Measurements from ENCODE around the gene GLP2R.

GLP2R gene

DNA sequence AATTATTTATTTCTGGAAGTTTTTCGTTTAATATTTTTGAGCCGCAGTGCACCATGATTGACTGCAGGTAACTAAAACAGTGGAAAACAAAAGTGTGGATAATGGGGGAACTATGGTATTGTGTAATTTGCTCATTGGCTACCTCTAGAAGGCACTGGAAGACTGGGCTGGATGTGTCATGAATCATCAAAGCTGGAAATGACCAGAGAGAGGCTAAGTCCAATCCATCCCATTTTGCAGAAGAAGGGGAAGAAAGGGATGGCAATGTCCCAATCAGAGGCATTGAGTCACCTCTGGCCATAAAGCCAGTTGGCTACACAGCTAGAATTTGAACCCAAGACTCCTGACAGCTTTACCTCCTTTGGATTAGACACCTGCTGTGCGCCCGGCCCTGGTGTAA is 29.3 kb downstream of the GLP2R start:
- DNase-seq (ENCODE audit: low spot score), result no peak

DNA sequence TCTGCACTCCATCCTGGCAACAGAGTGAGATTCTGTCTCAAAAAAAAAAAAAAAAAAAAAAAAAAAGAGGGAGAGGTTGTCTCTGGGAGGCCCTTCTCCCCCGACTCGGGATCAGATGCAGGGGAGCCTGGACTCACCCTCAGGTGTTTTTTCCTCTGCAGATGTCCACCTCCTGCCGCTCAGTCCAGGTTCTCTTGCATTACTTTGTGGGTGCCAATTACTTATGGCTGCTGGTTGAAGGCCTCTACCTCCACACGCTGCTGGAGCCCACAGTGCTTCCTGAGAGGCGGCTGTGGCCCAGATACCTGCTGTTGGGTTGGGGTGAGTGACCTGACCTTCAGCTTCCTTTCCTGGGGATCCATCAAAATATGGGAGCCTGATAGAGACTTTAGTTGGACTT is 34.1 kb downstream of the GLP2R start:
- DNase-seq (ENCODE audit: low spot score), result no peak

DNA sequence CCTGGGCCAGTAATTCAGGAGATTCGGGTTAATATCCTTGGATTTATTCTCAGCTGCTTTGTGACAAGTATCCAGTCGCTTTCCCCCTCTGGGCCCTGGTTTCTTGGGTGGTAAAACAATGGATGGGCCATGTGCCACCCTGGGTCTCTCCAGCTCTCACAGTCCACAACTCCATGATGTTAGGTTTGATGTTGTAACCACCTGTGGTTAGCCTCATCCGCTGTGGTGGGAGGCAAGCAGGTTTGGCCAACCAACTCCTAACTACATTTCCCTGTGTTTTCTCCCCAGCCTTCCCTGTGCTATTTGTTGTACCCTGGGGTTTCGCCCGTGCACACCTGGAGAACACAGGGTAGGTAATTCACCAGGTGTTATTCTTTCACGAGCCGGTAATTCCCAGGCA is 35.1 kb downstream of the GLP2R start:
- DNase-seq (ENCODE audit: low spot score), result no peak

DNA sequence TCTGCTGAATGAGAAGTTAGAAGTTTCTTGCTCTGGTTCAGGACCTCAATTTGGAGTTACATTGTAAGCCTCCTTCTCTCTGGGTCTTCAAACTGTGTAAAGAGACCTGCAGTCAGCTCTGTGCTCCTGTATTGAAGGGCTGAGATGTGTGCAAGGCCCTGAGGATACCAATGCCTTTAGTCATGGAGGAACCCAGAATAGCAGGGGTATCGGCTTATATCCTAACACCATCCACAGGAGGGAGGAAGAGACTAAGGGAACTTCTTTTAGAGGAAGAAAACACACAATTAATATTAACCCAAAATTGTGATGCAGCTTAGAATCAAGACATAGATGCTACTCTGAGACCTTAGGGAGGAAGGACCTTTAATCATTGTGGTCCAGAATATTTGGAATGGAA is 36.5 kb downstream of the GLP2R start:
- no peak for DNase-seq (ENCODE audit: low spot score)

DNA sequence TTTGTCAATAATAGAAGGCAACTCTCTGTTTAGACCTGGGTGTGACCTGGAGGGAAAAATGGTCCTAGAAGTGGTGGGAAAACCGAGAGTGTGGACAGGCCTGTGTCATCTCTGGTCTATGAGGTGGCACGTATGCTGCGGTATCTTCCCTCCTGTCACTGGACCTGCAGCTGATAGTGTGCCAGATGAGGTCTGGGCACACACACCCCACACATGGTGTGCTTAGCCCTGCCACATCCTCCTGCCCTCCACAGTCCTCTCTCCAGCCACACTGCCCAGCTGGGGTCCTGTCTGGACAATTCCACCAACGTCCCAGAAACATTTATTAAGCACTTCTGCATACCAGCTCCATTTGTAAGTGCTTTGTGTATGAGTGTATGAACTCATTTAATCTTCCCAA is 37.2 kb downstream of the GLP2R start:
- no peak for DNase-seq (ENCODE audit: low spot score)

DNA sequence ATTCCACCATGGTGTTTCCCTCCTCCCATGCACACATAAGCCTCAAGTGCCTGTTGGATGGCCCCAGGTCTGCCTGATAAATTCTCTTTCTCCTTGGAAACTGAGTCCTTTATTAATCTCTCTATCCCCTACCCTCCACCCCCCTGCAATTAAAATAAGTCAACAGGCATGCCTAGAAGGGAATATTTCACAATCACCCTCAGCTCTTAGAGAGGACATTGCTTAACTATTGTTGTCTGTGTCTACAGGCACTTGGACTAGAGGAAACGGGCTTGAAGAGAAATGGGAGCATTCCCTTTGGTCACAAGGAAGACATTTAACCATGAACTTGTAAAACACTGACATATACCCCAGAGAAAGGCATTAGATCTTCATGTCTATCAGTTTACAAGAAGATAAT is 39.9 kb downstream of the GLP2R start:
- DNase-seq (ENCODE audit: low spot score), result no peak

DNA sequence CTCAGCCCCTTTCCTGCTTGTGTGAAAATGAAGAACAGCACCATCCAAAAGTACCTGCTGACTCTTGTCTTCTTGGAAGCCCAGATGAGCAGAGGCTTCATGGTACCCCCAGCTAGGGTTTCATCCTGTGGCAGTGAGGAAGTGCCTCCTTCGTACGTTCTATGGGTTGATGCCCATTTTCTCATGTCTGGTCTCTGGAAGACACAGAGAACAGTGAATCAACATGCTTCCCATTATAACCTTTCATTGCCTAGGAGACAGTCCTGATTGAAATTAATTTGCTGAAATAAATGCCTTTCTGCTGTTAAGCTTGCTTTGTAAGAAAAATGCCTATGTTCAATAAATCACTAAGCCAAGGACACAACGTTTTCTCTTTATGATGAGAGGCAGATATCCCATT is 42.8 kb downstream of the GLP2R start:
- DNase-seq (ENCODE audit: low spot score), result no peak

DNA sequence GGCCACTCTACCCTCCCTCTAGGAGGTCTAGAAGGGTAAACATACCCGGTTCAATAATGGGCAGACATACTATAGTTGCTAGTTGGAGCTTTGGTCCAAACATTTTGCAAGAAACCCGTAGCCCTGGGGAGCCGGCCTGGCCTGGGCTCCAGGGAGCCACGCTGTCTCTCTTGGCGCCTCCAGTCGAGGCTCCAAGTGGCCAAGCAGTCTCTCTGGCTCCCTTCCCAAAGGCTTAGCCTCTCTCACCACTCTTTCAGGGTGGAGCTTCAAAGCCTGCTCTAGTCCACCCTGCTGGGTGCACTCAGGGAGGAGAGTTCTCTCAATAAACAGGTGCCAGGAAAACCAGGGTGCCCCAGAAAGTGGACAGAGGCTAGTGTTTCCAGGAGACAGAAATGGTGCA is 47.1 kb downstream of the GLP2R start:
- no peak for DNase-seq (ENCODE audit: low spot score)

DNA sequence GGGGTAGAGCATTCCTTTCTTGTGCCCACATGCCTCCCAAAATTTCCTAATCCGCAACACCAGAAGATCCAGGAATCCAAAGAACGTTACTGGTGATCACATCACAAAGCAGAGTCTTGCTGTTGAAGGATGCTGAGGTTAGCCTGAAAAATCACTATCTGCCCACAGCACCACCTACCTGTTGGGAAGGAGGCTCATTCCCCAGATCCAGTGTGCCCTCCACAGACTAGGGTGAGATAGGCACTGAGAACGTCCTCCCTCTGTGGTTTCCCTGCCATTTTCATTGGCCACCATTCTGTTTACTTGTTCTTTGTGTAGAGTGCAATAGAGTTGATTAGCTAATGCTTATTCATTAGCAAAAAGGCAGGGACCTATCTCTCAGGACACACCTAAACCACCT is 49.0 kb downstream of the GLP2R start:
- DNase-seq (ENCODE audit: low spot score), result no peak

DNA sequence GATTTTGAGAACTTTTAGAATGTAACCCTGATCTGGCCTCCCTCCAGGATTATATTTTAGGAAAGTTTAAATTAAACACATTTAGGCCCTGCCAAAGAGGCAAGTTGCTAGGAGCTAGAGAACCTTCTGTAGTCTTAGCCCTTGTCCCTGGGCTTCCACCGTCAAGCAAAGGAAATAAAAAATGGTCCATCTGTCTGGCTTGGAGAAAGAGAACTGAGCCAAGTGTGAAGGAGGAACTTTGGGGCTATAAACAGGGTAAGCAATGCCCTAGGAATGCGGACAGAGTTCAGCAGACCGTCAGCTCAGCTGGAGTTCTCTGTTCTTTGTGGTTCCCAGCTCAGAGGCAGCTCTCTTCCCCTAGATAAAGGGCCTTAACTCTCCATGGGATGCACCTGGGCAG is 49.7 kb downstream of the GLP2R start:
- DNase-seq (ENCODE audit: low spot score), result peak; percentile 79

DNA sequence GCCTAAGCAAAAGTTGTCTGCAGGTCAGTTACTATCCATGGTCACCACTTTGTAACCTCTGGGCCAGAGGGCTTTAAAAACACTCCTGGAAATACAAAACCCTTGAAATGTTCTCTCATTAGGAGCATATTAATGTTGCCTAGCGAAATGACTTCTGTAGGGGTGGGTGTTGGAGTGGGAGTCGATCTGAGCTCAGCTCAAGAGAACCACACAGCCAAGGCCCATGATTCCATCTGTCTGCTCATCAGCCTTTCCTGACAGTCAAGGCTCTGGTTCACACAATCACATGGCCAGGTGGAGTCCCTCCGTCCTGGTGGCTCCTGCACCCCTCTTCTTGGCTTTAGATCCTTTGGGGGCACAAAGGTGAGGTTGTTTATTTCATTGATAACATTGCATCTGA is 52.6 kb downstream of the GLP2R start:
- DNase-seq (ENCODE audit: low spot score), result no peak

DNA sequence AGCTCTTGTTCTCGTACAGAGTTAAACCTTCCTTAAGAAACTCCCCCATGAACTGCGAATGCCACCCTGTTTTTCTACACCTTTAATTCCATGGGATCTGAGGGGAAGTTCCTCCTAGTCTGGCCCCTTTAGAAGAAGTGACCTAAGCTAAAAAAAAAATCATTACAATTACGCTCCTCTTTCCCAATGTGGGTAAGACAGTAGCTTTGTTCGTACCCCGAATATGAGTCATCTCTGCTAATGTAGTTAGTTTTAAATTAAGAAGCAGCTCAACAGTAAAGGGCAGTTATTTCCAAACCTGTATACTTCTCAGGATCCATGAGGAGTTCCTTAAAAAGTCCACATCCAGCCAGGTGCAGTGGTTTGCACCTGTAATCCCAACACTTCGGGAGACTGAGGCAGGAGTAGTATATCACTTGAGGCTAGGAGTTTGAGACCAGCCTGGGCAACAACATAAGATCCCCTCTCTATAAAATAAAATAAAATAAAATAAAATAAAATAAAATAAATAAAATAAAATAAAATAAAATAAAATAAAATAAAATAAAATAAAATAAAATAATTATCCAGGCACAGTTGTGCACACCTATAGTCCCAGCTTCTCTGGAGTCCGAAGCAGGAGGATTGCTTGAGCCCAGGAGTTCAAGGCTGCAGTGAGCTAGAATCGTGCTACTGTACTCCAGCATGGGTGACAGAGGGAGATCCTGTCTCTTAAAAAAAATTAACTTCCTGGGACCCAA is 53.2 kb downstream of the GLP2R start:
- peak; percentile 25 for DNase-seq (ENCODE audit: low spot score)

DNA sequence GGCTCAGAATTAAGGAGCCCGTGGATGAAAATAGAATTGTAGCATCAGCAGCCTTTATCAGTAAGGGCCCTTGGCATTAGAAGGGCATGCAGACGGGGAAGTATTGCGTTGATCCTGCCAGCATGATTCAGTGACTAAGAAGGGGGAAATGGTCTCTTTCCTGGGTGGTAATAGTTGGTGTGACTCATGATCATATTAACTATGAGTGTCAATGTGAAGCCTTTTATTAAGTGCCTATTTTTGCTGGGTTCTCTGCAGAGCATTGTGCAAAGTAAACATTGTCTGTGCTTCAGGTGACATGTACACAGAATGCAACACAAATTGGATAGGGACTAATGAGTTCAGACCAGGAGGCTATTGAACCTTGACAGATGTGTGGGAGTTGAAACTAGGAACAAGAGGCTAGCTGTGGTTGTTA is 54.9 kb downstream of the GLP2R start:
- DNase-seq (ENCODE audit: low spot score), result peak; percentile 37

DNA sequence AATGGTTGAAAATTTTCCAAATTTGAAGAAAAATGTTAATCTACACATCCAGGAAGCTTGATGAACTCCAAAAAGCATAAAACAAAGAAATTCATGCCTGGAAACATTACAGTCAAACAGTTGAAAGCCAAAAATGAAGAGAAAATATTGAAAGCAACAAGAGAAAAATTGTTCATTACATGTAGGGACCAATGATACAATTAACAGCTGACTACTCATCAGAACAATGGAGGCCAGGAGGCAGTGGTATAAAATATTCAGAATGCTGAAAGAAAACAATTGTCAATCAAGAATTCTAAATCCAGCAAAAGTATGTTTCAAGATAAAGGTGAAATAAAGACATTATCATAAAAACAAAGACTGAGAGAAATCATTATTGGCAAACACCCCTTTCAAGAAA is 57.7 kb downstream of the GLP2R start:
- DNase-seq (ENCODE audit: low spot score), result no peak

DNA sequence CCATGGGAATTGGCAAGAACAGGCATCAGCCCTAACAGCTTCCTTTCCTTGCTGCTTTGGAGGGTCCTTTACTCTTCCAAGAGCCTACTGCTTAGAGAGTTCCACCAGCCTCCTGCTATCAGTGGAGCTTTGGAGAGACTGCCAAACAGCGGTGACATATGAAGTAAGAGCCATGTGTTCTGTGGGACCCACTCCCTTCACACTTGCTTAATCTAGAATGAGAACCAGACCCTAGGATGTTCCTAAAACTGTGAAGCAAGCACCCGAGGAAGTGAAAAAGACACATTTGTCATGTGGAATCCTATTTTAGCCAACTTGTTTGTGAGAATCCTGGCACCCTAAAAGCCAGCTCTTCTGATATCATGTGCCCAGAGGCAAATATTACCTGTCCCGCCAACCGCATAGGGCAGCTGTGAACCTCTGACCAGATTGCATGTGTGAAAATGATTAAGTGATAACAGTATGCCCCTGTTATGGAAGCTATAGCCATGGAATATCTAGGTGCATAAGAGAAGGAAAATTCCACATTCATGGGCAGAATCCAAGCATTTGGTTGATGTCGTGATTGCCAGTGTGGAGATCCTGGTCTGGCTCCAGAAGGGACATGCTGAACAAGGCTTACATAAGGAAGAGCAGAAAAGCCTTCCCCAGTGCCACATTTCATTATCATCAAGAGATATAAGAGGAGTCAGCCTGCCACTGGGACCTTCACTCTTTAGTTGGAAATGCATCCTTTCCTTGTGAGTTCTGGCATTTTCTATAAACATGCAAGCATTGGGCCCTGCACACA is 60.6 kb downstream of the GLP2R start:
- DNase-seq (ENCODE audit: low spot score), result no peak

DNA sequence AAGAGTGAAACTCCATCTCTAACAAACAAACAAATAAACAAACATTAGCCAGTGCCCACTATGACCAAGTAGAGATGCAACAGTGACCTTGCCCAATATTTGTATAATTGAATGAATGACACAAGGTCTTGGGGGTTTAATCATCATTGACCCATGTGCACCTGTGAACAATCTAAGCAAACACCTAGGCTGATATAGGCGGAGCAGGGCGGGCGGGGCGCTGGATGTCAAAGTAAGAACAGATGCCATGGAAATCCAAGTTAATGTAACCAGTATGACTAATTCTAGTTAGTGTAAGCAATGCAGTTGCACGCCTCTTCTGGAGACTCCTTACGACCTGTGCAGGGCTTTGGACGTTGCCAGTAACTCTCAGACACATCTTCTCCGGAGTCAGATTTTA is 61.8 kb downstream of the GLP2R start:
- DNase-seq (ENCODE audit: low spot score), result no peak

DNA sequence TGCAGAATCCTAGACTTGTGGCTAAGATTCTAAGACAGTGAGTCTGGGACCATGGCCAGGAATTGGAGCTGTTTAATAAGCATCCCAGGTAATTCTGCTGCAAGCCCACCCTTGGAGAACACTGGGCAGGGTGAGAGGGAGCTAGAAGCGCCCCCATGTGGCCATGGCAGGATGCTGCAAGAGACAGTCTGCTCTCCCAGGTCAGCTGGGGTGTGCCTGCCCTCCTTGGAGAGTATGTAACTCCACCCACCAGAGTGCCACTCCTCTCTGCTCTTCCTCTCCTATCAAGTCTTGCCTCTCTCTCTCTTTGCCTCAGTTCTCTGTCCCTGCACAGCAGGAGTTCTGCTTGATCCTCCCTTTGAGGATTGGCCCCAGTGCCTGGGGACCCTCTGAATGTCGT is 64.4 kb downstream of the GLP2R start:
- peak; percentile 46 for DNase-seq (ENCODE audit: low spot score)

DNA sequence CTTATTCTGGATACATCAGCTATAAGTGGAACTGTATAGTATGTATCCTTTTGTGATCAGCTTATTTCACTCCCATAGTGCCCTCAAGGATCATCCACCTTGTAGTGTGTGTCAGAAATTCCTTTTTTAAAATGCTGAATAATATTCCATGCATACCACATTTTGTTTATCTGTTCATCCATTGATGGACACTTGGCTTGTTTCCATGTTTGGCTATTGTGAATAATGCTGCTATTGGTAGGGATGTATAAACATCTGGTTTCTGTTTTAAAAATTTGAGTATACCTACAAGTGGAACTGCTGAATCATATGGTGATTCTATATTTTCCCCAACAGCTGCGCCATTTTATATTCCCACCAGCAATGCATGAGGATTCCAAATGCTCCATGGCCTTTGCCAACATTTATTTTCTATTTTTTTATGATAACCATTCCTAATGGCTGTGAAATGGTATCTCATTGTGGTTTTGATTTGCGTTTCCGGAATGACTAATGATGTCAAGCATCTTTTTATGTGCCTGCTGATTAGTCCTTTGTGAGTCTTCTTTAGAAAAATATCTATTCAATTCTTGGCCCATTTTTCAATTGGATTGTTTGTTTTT is 67.8 kb downstream of the GLP2R start:
- no peak for DNase-seq (ENCODE audit: low spot score)

DNA sequence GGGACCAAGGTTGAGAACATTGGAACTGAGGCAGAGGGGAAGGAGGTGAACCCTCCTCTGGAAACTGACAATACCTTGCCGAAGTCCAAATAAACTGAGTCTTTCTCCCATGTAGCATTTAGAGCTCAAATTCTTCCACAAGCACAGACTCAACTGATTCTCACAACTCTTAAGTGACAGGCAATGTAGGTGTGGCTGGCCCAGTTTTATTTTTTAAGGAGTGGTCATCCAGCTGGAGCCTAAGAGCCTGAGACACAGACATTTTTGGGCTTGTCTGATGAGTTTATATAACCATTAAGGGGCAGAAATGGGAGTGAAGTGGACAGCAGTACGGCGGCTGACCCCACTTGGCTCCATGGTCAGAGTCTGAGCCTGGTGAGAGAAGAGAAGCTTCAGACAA is 68.5 kb downstream of the GLP2R start:
- DNase-seq (ENCODE audit: low spot score), result no peak

DNA sequence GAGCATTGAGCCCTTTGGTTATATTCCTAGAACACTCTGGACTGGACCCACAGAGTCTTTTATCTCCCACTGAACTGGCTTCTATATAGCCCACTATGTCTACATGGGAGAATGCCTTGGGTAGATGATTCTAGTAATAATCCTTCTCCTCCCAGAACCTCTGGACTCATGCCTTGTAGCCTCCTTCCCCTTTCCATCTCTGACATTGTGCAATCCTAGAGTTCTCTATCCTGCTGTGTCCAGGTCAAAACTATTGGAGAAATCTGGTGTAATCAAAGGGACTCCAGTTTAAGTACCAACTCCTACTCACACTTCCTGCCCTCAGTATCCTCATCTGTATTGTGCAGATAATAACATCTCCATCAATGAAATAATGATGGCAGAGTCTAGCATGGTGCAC is 70.2 kb downstream of the GLP2R start:
- no peak for DNase-seq (ENCODE audit: low spot score)

DNA sequence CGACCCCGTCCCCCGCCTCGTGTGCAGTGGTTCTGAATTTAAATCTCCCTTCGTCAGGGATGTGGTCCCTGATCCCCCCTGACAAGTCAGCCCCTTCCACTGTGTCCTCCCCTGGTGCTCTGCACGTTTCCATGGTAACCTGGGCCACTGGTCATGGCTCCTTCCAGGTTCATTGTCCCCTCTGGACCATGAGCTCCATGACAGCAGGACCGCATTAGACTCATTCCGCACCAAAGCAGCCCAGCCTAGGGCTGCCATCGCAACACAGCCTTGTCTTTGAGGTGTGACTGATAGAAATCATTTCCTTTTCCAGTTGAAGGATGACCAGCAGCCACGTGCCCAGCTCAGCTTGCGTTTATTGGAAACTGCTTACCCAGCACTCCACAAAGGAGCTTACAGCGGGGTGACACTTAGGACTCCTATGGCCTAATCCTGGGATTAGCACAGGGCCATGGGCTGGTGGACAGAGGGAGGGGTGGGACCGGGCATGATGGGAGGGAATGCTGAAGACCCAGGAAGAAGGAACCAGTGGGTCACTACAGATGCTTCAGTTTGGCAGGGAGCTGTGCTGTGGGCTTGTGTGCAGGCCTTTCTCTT is 71.7 kb downstream of the GLP2R start:
- DNase-seq (ENCODE audit: low spot score), result no peak

DNA sequence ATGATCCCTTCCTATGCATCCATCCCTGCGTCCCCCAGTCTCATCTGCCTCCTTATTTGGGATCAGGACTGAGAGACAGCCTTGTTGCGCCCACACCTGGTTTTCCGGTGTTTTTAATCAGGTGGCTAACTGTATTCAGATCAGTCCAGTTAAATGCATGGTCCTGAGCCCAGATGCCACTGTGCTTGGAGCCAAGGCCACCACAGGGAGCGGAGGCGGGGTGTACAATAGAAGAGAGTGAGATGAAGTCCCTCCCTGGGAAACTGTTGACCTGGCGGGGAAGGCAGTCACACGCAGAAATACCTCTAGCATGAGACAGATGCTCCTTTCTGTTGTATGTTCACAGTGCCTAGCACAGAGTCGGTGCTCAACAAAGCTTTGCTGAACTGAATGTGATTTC is 73.1 kb downstream of the GLP2R start:
- DNase-seq (ENCODE audit: low spot score), result no peak
